ENCODE results near the gene EZH2.

EZH2 gene

DNA sequence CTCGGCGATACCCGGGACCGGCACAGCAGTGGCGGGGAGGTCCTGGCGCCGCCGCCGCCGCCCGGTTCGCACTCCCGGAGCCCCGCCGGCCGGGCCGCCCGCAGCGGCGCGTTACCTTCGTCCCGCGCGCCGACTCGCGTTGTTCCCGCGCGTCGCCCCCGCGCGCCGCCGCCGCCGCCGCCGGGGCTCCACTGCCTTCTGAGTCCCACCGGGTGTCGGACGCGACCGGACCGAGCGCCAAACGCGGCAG is at the start of gene EZH2:
TSS of gene EZH2 (minus strand) at position 243 of the 250 bp plus-strand sequence. CDS start 36,993 bp downstream, outside the sequence.
- TF ChIP-seq, protein P1, sequence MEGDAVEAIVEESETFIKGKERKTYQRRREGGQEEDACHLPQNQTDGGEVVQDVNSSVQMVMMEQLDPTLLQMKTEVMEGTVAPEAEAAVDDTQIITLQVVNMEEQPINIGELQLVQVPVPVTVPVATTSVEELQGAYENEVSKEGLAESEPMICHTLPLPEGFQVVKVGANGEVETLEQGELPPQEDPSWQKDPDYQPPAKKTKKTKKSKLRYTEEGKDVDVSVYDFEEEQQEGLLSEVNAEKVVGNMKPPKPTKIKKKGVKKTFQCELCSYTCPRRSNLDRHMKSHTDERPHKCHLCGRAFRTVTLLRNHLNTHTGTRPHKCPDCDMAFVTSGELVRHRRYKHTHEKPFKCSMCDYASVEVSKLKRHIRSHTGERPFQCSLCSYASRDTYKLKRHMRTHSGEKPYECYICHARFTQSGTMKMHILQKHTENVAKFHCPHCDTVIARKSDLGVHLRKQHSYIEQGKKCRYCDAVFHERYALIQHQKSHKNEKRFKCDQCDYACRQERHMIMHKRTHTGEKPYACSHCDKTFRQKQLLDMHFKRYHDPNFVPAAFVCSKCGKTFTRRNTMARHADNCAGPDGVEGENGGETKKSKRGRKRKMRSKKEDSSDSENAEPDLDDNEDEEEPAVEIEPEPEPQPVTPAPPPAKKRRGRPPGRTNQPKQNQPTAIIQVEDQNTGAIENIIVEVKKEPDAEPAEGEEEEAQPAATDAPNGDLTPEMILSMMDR (IDR thresholded peaks at IDR 0.05; ENCODE audit: control extremely low read depth, extremely low read depth, low read depth, missing control alignments) = no peak
- POLR2A ChIA-PET = no interaction called here
- CTCF ChIA-PET = no interaction called here
- DNase-seq (ENCODE audit: extremely low spot score) = no peak

DNA sequence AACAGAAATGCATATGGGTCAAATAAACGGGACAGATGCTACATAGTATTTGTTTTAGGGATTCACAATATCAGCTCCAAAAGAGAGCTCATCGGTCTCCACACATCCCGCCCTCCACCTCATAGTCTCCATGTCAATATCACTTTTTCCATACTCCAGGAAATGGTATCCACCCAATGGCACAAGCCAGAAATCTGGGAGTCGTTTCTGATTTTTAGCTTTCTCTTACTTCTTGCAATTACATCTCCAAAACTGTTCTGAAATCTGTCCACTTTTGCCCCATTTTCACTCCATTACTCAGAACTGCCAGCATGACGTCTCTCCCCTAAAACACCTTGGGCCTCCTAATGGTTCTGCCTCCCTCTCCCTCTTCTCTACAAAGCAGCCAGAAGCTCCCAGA is 47.4 kb upstream of the EZH2 start:
- no peak for DNase-seq (ENCODE audit: extremely low spot score)
- ChIA-PET CTCF (interaction anchor here (0.9 to 1.9 kb wide), 7 partner anchors 8 to 666 kb away, joined by 3 to 4 read pairs (median 3); no protein-coding TSS in a partner anchor), POLR2A (no interaction called here)
- TF ChIP-seq, protein P1 (IDR thresholded peaks at IDR 0.05; ENCODE audit: control extremely low read depth, extremely low read depth, low read depth, missing control alignments) = no peak

DNA sequence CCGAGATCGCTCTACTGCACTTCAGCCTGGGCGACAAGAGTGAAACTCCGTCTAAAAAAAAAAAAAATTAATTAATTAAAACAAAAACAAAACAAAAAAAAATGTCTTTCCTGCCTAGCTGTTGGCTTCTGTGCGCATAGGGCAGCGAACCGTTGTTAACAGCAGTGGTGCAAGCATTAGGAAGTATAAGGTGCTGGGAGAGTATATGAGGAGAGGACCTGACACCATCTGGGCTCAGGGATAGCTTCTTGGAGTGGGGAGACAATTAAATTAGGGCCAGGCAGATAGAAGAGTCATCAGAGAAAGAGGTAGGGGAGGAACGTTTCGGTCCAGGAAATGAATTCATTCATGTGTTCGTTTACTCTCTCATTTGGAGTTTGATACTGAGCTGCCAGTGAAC is 46.2 kb upstream of the EZH2 start:
- ChIA-PET POLR2A (no interaction called here), CTCF (interaction anchor here (0.9 to 1.9 kb wide), 3 partner anchors 11 to 16 kb away, joined by 4 read pairs; no protein-coding TSS in a partner anchor)
- no peak for DNase-seq (ENCODE audit: extremely low spot score)
- TF ChIP-seq, protein P1 (IDR thresholded peaks at IDR 0.05; ENCODE audit: control extremely low read depth, extremely low read depth, low read depth, missing control alignments) = no peak

DNA sequence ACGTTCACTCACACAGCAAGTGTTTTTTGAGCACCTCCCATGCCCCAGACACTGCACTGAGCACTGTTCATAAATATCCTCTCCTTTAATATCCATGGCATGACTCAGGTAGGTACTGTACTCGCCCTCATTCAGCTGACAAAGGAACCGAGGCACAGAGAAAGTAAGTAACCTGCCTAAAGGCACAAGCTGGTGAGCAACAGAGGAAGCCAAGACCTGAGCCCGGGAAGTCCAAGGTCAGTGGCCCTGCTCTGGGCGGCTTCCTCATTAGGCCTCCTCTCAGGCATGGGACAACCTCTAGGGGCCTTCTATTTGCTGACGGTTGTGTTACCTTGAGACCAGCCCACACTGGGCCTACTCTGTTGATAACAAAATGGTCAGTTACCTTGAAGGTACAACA is 45.1 kb upstream of the EZH2 start:
- no peak for DNase-seq (ENCODE audit: extremely low spot score)
- ChIA-PET POLR2A (no interaction called here), CTCF (no interaction called here)
- TF ChIP-seq, protein P1 (IDR thresholded peaks at IDR 0.05; ENCODE audit: control extremely low read depth, extremely low read depth, low read depth, missing control alignments) = no peak

DNA sequence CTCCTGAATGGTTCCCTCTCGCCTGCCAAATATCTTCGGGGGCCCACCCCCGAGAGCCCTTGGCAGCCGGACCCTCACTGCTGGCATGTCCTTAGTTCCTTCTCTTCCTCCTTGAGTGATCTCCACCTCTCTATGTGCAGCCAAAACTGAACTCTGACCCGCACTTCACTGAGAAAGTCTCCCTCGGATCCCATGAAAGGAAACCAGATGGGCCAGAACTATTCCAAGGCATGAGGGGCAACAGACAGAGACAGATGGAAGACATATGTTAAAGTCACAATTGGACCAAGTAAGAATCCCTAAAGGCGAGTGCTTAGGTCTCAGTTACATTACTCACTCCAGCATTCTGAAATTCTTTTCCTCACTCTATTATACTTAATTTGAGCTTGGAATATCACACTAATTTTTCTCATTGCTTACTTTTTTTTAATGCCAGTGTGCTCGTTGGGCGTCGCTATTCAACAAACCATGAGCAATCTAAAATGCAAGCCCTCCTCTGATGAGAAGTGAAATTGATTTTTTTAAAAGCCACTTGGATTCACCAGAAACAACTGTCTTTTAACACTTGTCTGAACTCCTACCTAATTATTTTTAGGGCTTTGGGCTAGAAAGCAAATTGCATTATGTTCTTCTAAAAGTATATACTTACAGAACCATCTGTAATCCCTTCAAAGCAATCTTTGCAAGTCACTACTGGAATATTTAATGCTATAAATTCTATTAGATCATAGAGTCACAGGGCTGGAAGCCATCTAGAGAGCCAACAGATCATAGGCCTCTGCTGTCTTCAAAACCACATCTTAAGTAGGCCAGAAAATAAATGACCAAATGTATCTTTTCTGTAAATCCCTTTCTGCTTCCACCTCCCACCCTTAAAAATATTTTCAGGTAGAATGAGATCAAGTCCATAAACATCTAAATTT is 43.3 kb upstream of the EZH2 start:
- POLR2A ChIA-PET = no interaction called here
- TF ChIP-seq, protein P1 (IDR thresholded peaks at IDR 0.05; ENCODE audit: control extremely low read depth, extremely low read depth, low read depth, missing control alignments) = no peak
- CTCF ChIA-PET = interaction anchor here (1.4 kb wide), 1 partner anchor 16 kb away, joined by 3 read pairs; no protein-coding TSS in a partner anchor
- DNase-seq (ENCODE audit: extremely low spot score) = no peak

DNA sequence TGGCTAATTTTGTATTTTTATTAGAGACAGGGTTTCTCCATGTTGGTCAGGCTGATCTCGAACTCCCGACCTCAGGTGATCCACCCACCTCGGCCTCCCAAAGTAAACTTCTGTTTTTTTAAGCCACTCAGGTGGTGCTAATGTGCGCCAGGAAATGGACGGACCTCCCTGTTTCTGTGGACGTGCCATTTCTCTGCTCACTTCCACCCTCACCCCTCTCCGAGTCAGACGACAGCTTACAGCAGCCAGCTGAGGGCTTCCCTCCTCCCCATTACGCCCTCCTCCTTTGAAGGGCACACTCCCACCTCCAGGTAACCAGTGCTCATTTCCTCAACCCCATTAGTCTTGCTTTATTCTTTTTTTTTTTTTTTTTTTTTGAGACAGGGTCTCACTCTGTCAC is 41.7 kb upstream of the EZH2 start:
- ChIA-PET POLR2A (no interaction called here), CTCF (interaction anchor here (0.7 to 1.4 kb wide), 2 partner anchors 14 to 386 kb away, joined by 3 read pairs; no protein-coding TSS in a partner anchor)
- no peak for DNase-seq (ENCODE audit: extremely low spot score)
- TF ChIP-seq, protein P1 (IDR thresholded peaks at IDR 0.05; ENCODE audit: control extremely low read depth, extremely low read depth, low read depth, missing control alignments) = no peak

All from GM10248 (cell line).